Measurements from ENCODE around the gene SPRR2E.
"Not testable (repeated sequence)": the region's sequence is repeated elsewhere in the genome, so short reads cannot be mapped to it uniquely, and the experiment has no call there.

The SPRR2E gene

GRCh38 chr1:153087652-153088051 lies 6.7 kb downstream of the SPRR2E start:
- Histone ChIP-seq H3K9me3 (ENCODE audit: low read depth, low read length) (no peaks in the 10 kb centered on the region), H3K36me3 (ENCODE audit: insufficient read depth, low read length) (no peaks in the 10 kb centered on the region), H3K9ac (ENCODE audit: insufficient read length) (no peak overlapping the region), H3K27ac (no peak overlapping the region), H3K4me3 (no peak overlapping the region)
- TF ChIP-seq FOXP2 (optimal IDR thresholded peaks at IDR 0.05; ENCODE audit: control extremely low read depth, extremely low read length, insufficient read depth) (no peak), POLR2AphosphoS5 (IDR thresholded peaks at IDR 0.05; ENCODE audit: borderline replicate concordance, low read depth, low read length) (no peak), EZH2 (IDR thresholded peaks at IDR 0.05) (no peak)
- no peak for DNase-seq (ENCODE audit: low read depth, low spot score)

DNA sequence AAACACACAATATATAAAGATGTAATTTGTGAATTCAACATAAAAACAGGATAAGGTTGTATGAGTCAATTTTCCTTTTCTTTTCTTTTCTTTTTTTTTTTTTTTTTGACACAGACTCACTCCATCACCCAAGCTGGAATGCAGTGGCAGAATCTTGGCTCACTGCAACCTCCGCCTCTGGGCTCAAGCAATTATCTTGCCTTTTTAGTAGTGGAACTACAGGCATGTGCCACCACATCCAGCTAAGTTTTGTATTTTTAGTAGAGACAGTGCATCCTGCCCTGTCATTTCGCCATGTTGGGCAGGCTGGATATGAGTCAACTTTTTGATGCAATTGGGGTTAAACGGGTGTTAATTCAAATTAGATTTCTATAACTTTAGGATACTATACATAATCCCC lies 12.6 kb downstream of the SPRR2E start:
- Histone ChIP-seq H3K27ac (no peak overlapping the region), H3K9me3 (ENCODE audit: low read depth, low read length) (no peaks in the 10 kb centered on the region), H3K36me3 (ENCODE audit: insufficient read depth, low read length) (no peaks in the 10 kb centered on the region), H3K4me3 (no peak overlapping the region), H3K9ac (ENCODE audit: insufficient read length) (no peak overlapping the region)
- DNase-seq (ENCODE audit: low read depth, low spot score): no peak
- TF ChIP-seq EZH2 (IDR thresholded peaks at IDR 0.05) (no peak), POLR2AphosphoS5 (IDR thresholded peaks at IDR 0.05; ENCODE audit: borderline replicate concordance, low read depth, low read length) (no peak), FOXP2 (optimal IDR thresholded peaks at IDR 0.05; ENCODE audit: control extremely low read depth, extremely low read length, insufficient read depth) (no peak)

DNA sequence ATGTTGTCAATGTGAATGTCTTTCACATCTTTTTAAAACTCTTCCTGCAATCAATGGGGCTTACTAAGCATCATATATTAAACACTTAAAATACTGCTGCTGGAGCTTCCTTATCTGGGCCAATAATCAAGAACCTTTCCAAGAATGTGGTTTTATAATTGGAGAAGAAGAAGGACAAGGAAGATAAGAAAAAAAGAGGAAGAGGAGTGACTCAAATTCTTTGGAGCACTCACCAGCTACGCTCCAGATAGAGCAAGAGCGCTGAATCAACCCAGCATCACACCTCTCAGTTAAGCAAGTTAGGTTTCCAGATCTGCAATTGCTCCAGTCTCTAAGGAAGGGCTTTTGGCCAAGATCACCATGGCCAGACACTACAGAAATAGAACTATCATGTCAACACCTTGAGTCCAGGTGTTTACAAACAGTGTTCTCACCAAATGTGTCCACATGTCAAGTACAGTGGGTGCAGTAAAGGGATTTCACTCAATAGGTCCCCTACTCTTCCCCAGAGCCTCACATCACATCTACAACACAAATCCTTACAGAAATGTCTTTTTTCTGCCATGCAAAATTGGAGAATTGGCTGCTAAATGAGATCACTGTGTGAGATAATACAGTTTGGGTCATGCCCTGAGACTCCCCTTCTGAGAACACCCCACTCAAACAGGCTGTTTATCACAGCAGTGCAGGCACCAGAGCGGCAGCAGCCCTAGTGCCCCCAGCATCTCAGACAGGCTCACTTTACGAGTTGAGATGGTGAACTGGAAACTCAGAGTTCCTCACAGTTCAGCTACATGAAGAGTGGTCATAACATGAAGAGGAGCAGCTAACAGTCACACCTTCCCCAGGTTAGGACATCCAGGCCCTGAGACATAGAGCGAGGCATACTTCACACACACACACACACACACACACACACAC lies 21.3 kb downstream of the SPRR2E start:
- Histone ChIP-seq H3K9me3 (ENCODE audit: low read depth, low read length) (no peaks in the 10 kb centered on the region), H3K9ac (ENCODE audit: insufficient read length) (no peak overlapping the region), H3K27ac (no peak overlapping the region)

DNA sequence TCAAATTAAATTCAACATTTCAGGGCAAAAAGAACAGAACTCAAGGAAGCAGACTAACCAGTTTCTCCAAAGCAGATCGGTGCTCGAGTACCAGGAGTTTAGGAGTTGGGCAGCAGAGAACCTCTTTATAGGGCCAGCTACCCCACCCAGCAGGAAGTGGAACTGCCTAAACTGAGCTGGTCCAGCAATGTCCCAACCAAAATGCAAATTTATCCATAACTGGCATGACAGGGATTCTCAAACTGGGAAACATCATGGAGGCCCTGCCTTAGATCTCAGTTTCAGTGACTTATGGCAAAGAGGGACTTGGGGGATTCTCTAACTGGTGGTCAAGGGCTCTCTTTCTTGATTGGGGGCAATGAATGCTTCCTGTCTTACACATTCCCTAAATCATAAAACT lies 22.8 kb downstream of the SPRR2E start, which contains the start of gene SPRR2B:
Gene SPRR2B (minus strand): TSS at position 101 of the 400 bp plus-strand sequence. CDS start 772 bp downstream, outside the sequence.
- no peak within 1 kb of the TSS for H3K9ac ChIP-seq (ENCODE audit: insufficient read length)
- TF ChIP-seq POLR2AphosphoS5 (IDR thresholded peaks at IDR 0.05; ENCODE audit: borderline replicate concordance, low read depth, low read length) (no peak), FOXP2 (optimal IDR thresholded peaks at IDR 0.05; ENCODE audit: control extremely low read depth, extremely low read length, insufficient read depth) (no peak), EZH2 (IDR thresholded peaks at IDR 0.05) (no peak)
- no peak for DNase-seq (ENCODE audit: low read depth, low spot score)
- no peaks in the 10 kb centered on the region for H3K36me3 ChIP-seq (ENCODE audit: insufficient read depth, low read length)
- no peak within 1 kb of the TSS for H3K4me3 ChIP-seq
- no peak within 1 kb of the TSS for H3K27ac ChIP-seq
- no peaks in the 10 kb centered on the region for H3K9me3 ChIP-seq (ENCODE audit: low read depth, low read length)

More for the DNA sequence above, 21.3 kb downstream of the SPRR2E start:
- Histone ChIP-seq H3K36me3 (ENCODE audit: insufficient read depth, low read length) (no peaks in the 10 kb centered on the region), H3K4me3 (no peak overlapping the region)
- TF ChIP-seq POLR2AphosphoS5 (IDR thresholded peaks at IDR 0.05; ENCODE audit: borderline replicate concordance, low read depth, low read length) (no peak), FOXP2 (optimal IDR thresholded peaks at IDR 0.05; ENCODE audit: control extremely low read depth, extremely low read length, insufficient read depth) (no peak), EZH2 (IDR thresholded peaks at IDR 0.05) (no peak)
- DNase-seq (ENCODE audit: low read depth, low spot score): no peak

DNA sequence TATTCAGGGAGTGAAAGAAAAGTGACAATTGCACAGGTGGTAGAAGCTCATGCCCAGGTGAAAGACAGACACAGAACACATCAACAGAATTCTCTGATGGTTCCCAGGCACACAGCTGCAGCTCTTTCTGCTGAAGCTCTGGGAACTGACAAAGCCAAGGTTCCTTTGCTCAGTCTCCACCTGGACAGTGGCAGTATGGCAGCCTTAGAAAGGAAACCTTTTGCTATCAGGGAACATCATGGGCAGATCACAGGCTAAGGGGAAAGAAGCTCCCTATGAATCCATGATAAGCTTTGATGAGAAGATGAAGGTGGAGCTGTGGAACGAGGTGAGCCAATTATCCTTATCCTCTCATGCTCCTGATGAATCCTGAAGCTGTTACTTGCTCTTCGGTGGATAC lies 24.1 kb downstream of the SPRR2E start:
- no peak for TF ChIP-seq FOXP2 (optimal IDR thresholded peaks at IDR 0.05; ENCODE audit: control extremely low read depth, extremely low read length, insufficient read depth)
- TF ChIP-seq POLR2AphosphoS5 (IDR thresholded peaks at IDR 0.05; ENCODE audit: borderline replicate concordance, low read depth, low read length): no peak
- no peak for TF ChIP-seq EZH2 (IDR thresholded peaks at IDR 0.05)
- no peak for DNase-seq (ENCODE audit: low read depth, low spot score)
- H3K27ac ChIP-seq: no peak overlapping the region
- no peaks in the 10 kb centered on the region for H3K36me3 ChIP-seq (ENCODE audit: insufficient read depth, low read length)
- no peak overlapping the region for H3K4me3 ChIP-seq
- no peaks in the 10 kb centered on the region for H3K9me3 ChIP-seq (ENCODE audit: low read depth, low read length)
- no peak overlapping the region for H3K9ac ChIP-seq (ENCODE audit: insufficient read length)

GRCh38 chr1:153058826-153059784 lies 35.2 kb downstream of the SPRR2E start:
- TF ChIP-seq POLR2AphosphoS5 (IDR thresholded peaks at IDR 0.05; ENCODE audit: borderline replicate concordance, low read depth, low read length): no peak
- no peaks in the 10 kb centered on the region for H3K36me3 ChIP-seq (ENCODE audit: insufficient read depth, low read length)
- H3K4me3 ChIP-seq: no peak overlapping the region
- no peak overlapping the region for H3K9ac ChIP-seq (ENCODE audit: insufficient read length)
- no peak for DNase-seq (ENCODE audit: low read depth, low spot score)
- H3K9me3 ChIP-seq (ENCODE audit: low read depth, low read length): no peaks in the 10 kb centered on the region
- no peak overlapping the region for H3K27ac ChIP-seq

DNA sequence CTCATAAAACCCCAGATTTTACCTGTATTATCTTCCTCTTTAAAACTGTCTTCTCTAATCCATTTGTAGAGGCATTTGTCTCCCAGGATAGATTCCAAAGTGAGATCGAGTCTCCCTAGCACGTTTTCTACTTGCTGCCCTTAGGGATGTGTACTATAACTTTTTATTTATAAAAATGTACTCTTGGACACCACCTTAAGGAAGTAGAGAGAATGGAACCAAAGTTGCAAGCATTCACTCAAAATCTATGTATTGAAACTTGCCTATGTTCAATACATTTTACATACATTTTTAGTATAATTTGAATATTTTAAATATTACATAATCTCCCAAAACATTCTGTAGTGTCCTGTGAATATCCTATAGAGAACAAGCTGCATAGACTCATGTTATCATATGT lies 36.2 kb downstream of the SPRR2E start:
- H3K9ac ChIP-seq (ENCODE audit: insufficient read length): no peak overlapping the region
- TF ChIP-seq POLR2AphosphoS5 (IDR thresholded peaks at IDR 0.05; ENCODE audit: borderline replicate concordance, low read depth, low read length) (no peak), FOXP2 (optimal IDR thresholded peaks at IDR 0.05; ENCODE audit: control extremely low read depth, extremely low read length, insufficient read depth) (no peak), EZH2 (IDR thresholded peaks at IDR 0.05) (no peak)

GRCh38 chr1:153057375-153057774 lies 37.0 kb downstream of the SPRR2E start, which contains the start of gene SPRR2A:
Gene SPRR2A (minus strand): TSS chr1:153057512. CDS start chr1:153056735, 777 bp downstream.
- DNase-seq (ENCODE audit: low read depth, low spot score): no peak
- Histone ChIP-seq H3K27ac (no peak within 1 kb of the TSS), H3K9me3 (ENCODE audit: low read depth, low read length) (no peaks in the 10 kb centered on the region), H3K36me3 (ENCODE audit: insufficient read depth, low read length) (no peaks in the 10 kb centered on the region), H3K9ac (ENCODE audit: insufficient read length) (no peak within 1 kb of the TSS), H3K4me3 (no peak within 1 kb of the TSS)
- TF ChIP-seq POLR2AphosphoS5 (IDR thresholded peaks at IDR 0.05; ENCODE audit: borderline replicate concordance, low read depth, low read length) (no peak), EZH2 (IDR thresholded peaks at IDR 0.05) (no peak), FOXP2 (optimal IDR thresholded peaks at IDR 0.05; ENCODE audit: control extremely low read depth, extremely low read length, insufficient read depth) (no peak)

More for the DNA sequence above, 36.2 kb downstream of the SPRR2E start:
- H3K27ac ChIP-seq: no peak overlapping the region
- H3K9me3 ChIP-seq (ENCODE audit: low read depth, low read length): no peaks in the 10 kb centered on the region
- no peak overlapping the region for H3K4me3 ChIP-seq
- no peak for DNase-seq (ENCODE audit: low read depth, low spot score)
- no peaks in the 10 kb centered on the region for H3K36me3 ChIP-seq (ENCODE audit: insufficient read depth, low read length)

GRCh38 chr1:153056111-153056510 lies 38.2 kb downstream of the SPRR2E start:
- H3K4me3 ChIP-seq; H3K9ac ChIP-seq (ENCODE audit: insufficient read length); DNase-seq (ENCODE audit: low read depth, low spot score); H3K36me3 ChIP-seq (ENCODE audit: insufficient read depth, low read length); H3K27ac ChIP-seq; H3K9me3 ChIP-seq (ENCODE audit: low read depth, low read length): not testable (repeated sequence)
